Activated CD4-positive, alpha-beta T cell treated with anti-CD3 and anti-CD28 coated beads for 36 hours (primary cell): ENCODE results near the gene SIRPB1. TPM values are rescaled to one million over a fixed set of nuclear protein-coding genes. Genes with fewer than 3 reads are reported as not detected.

ENCODE experiments used
- total RNA-seq, 2 experiments: library from RNA; stranded (reverse); gene quantifications; one replicate each; pipeline ENCODE4 v1.2.3, GENCODE V29; 2021

Gene SIRPB1
- total RNA-seq, 2 experiments from 2014 or later: 1.0 to 2.1 TPM

Other genes with a start within 250 kb of the SIRPB1 start
- gene FKBP1A, start 227.0 kb downstream of the SIRPB1 start, total RNA-seq: 100 to 1,000 TPM; 265 to 316 TPM
- 10 to 100 TPM; 71.3 to 78.1 TPM for gene NSFL1C, start 153.2 kb downstream of the SIRPB1 start, total RNA-seq
- gene SIRPB2, start 128.6 kb downstream of the SIRPB1 start, total RNA-seq: not detected
- gene SIRPD, start 62.3 kb downstream of the SIRPB1 start, total RNA-seq: not detected
- 10 to 100 TPM; 34.3 to 48.7 TPM for gene SIRPG, start 37.8 kb upstream of the SIRPB1 start, total RNA-seq